Stimulated activated CD8-positive, alpha-beta memory T cell treated with anti-CD3 and anti-CD28 coated beads, Interleukin-7, amount 100 ng/mL, for 1 hour (primary cell): ENCODE measurements around the gene SPAAR.
"Not testable (repeated sequence)": the region's sequence is repeated elsewhere in the genome, so short reads cannot be mapped to it uniquely, and the experiment has no call there.

Experiments
- DNase-seq, 2 donors: peaks; one replicate each; pipeline ENCODE4 v3.0.0-alpha.2; 2020; ENCODE audit warnings: low read depth in 2 of 2

Gene SPAAR

GRCh38 chr9:35909274-35909673 is at the start of gene SPAAR:
Gene SPAAR, plus strand, starts transcription at chr9:35909490. Its CDS starts 974 bp downstream, at chr9:35910464.
- DNase-seq: no peak

- DNase-seq: no peak
These were observed 49.3 kb upstream of the SPAAR start for GRCh38 chr9:35859990-35860339.

- no peak for DNase-seq
These were observed 48.0 kb upstream of the SPAAR start for GRCh38 chr9:35861161-35861897.

GRCh38 chr9:35862328-35862727 is 47.0 kb upstream of the SPAAR start:
- no peak for DNase-seq

- no peak for DNase-seq
These were observed 45.7 kb upstream of the SPAAR start for GRCh38 chr9:35863583-35863982.

GRCh38 chr9:35864695-35865255 is 44.5 kb upstream of the SPAAR start:
- DNase-seq: no peak

GRCh38 chr9:35867538-35867937 is 41.8 kb upstream of the SPAAR start:
- no peak for DNase-seq

GRCh38 chr9:35868933-35869332 is 40.4 kb upstream of the SPAAR start:
- no peak for DNase-seq

GRCh38 chr9:35869621-35870216 is 39.6 kb upstream of the SPAAR start:
- no peak for DNase-seq

GRCh38 chr9:35870351-35870923 is 38.9 kb upstream of the SPAAR start, which contains the start of gene OR13J1:
Gene OR13J1, minus strand, starts transcription at chr9:35870401. Its CDS starts 0 bp downstream, at chr9:35870401.
- no peak for DNase-seq

GRCh38 chr9:35871545-35871944 is 37.7 kb upstream of the SPAAR start:
- DNase-seq: no peak

- DNase-seq: no peak
These were observed 36.8 kb upstream of the SPAAR start for GRCh38 chr9:35872505-35872904.

GRCh38 chr9:35882263-35882848 is 26.9 kb upstream of the SPAAR start:
- peak; percentile 49 to 75 for DNase-seq

- DNase-seq: no peak
These were observed 26.3 kb upstream of the SPAAR start for GRCh38 chr9:35882996-35883395.

- not testable (repeated sequence) for DNase-seq
These were observed 24.4 kb upstream of the SPAAR start for GRCh38 chr9:35884908-35885307.

- DNase-seq: no peak
These were observed 17.6 kb upstream of the SPAAR start for GRCh38 chr9:35891646-35892045.

- DNase-seq: no peak
These were observed 17.2 kb upstream of the SPAAR start for GRCh38 chr9:35892051-35892450.

GRCh38 chr9:35896570-35896969 is 12.7 kb upstream of the SPAAR start:
- DNase-seq: no peak

GRCh38 chr9:35897376-35898099 is 11.8 kb upstream of the SPAAR start:
- not testable (repeated sequence) for DNase-seq

GRCh38 chr9:35898337-35898736 is 11.0 kb upstream of the SPAAR start:
- no peak for DNase-seq

- no peak for DNase-seq
These were observed 10.3 kb upstream of the SPAAR start for GRCh38 chr9:35899021-35899420.

GRCh38 chr9:35903049-35903448 is 6.2 kb upstream of the SPAAR start:
- no peak for DNase-seq
